Measurements from ENCODE around the gene NAPA.

DNA sequence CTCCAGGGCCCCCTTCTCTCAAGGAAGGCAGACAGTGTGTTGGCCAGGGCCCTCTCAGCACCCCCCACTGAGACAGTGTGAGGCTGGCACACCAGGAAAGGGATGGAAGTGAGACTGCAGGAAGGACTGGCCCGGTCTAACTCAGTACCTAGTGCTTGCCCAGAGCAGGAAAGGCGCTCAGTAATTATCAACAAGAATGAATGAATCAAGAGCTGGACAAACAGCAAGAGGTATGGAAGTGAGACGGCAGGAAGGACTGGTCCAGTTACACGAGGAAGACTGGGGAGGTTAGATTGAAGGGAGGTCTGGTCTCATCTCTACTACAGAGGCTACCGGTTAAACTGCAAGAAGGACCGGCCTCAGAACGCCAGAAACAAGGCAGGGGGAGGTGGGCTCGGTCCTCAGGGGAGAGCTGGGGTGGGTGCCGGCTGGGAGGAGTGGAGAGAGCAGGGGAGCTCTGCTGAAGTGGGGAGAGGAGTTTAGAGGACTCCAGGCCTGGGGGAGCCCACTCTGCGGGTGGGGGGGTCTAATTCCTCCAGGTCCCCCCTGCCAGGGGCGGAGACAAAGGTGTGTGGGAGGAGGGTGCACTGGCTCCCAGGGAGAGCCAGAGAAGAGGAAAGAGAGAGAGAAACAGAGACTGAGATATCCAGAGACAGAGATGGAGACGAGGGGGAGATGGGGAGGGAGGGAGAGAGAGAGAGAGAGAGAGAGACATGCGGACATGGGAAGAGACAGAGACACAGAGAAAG lies 44.2 kb downstream of the NAPA start:
- TF ChIP-seq GABPA (IDR thresholded peaks at IDR 0.05; ENCODE audit: low read depth) (no peak), POLR2AphosphoS5 (IDR thresholded peaks at IDR 0.05; ENCODE audit: low read depth) (no peak)
- TF ChIP-seq, protein P1, sequence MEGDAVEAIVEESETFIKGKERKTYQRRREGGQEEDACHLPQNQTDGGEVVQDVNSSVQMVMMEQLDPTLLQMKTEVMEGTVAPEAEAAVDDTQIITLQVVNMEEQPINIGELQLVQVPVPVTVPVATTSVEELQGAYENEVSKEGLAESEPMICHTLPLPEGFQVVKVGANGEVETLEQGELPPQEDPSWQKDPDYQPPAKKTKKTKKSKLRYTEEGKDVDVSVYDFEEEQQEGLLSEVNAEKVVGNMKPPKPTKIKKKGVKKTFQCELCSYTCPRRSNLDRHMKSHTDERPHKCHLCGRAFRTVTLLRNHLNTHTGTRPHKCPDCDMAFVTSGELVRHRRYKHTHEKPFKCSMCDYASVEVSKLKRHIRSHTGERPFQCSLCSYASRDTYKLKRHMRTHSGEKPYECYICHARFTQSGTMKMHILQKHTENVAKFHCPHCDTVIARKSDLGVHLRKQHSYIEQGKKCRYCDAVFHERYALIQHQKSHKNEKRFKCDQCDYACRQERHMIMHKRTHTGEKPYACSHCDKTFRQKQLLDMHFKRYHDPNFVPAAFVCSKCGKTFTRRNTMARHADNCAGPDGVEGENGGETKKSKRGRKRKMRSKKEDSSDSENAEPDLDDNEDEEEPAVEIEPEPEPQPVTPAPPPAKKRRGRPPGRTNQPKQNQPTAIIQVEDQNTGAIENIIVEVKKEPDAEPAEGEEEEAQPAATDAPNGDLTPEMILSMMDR (IDR thresholded peaks at IDR 0.05; ENCODE audit: insufficient read depth, low read length), result no peak
